GM19397 (cell line): ENCODE measurements around the gene TPI1.

Source experiments
- ATAC-seq: cut with Tn5 transposase; IDR thresholded peaks from one replicate; pipeline ENCODE4 v1.9.1; 2021; ENCODE audit warnings: mild to moderate bottlenecking, moderate library complexity; ENCODE audit not compliant: unreplicated experiment

Gene TPI1

DNA sequence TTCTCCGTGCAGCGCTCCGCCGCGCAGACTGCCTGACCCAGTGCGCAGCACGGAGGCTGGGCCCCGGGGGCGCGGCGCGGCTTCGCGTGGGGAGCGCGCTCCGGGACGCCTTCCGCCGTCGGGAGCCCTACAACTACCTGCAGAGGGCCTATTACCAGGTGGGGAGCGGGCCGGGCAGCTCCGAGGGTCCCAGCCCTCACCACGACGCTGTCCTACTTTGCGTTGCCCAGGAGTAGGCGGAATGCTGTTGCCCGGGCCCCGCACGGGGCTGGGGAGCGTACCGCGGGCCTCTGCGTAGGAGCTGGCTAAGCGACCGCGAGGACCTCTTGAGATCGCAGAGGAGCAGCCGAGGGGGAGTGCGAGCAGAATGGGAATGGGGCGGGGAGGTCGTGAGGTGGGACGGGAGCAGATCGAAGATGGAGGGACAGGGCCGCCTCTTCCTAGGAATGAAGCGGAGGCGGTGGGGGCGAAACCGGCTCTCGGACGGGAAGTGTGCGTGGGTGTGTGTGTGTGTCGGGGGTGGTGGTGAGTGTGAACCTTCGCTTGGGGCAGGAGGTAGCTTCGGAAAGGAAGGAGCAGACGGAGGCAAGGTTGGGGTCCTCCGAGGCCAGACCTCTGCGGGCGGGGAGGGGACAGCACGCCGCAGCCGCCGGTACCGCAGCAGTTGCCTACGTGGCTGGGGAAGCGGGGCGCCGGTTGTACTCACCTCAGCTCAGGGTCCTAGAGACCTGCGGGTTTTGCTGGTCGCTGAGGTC lies 38.4 kb upstream of the TPI1 start:
- ATAC-seq: no peak

DNA sequence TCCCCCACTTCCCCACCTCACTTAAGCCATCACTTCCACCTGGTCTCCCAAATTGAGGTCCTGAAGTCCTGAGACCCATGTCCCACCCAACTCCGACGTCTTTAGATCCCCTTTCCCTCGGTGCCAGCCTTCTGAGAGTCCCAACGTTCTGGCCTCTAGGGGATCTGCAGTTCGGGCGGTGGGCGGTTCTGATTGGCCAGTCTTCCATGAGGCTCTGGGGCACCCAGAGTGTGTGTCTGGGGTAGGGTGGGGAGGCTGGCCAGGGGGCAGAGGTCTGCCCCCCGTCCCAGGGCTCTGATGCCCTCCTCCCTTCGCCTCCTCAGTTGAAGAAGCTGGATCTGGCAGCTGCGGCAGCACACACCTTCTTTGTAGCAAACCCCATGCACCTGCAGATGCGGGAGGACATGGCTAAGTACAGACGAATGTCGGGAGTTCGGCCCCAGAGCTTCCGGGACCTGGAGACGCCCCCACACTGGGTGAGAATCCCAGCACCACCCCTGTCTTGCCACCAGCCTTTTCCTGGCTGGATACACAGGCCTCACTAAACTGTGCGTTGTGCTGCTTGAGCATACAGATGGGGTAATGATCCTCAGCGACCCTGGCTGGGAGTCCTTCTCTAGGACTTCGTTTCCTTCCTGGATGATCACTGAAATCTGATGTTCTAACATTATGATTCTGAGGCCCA lies 37.7 kb upstream of the TPI1 start:
- ATAC-seq: no peak

DNA sequence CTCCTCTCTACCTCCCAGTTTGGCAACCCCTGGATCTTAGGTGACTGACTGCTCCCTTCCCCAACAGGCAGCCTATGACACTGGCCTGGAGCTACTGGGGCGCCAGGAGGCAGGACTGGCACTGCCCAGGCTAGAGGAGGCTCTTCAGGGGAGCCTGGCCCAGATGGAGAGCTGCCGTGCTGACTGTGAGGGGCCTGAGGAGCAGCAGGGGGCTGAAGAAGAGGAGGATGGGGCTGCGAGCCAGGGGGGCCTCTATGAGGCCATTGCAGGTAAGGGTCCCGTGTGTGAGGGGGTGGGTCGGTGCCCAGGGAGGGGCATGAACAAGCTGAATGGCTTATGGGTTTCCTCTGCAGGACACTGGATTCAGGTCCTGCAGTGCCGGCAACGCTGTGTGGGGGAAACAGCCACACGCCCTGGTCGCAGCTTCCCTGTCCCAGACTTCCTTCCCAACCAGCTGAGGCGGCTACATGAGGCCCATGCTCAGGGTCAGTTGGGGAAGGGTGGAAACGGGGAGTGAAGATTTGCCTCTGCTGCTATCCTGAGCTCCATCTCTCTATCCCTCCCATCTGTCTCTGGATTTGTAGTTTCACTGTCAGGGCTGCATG lies 36.9 kb upstream of the TPI1 start:
- ATAC-seq: no peak

DNA sequence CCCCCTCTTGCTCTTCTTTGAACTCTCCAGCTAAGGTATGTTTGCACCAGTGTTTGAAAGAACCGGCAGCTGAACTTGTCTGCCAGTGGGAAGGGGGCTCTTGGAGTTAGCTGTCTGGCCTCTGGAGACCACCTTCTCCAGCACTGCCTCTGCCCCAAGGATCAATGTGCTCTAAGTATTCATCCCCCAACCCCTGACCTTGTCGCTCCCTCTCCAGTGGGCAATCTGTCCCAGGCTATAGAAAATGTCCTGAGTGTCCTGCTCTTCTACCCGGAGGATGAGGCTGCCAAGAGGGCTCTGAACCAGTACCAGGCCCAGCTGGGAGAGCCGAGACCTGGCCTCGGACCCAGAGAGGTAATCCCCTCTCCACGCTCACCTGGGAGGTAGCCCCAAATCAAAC lies 36.3 kb upstream of the TPI1 start:
- ATAC-seq: no peak

DNA sequence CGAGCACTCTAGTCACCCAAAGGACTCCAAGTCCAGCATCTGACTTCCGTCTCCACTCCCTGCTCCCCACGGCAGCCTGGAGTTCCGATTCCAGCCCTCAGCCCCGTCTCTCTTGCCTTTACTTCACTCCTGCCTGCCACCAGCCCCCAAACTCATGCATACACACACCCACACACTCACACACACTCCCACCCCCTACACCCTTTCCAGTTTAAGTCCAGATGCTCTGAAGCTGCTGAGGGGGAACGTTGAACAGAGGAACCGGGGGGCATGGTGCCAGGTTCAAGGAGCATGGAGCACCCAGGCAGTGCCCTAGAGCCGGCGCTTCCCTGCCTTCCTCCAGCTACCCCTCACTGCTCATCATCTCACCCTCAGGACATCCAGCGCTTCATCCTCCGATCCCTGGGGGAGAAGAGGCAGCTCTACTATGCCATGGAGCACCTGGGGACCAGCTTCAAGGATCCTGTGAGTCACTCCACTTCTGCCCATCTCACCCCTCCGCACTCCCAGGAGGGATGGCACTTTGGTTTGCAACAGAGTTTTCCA lies 35.8 kb upstream of the TPI1 start:
- ATAC-seq: no peak

DNA sequence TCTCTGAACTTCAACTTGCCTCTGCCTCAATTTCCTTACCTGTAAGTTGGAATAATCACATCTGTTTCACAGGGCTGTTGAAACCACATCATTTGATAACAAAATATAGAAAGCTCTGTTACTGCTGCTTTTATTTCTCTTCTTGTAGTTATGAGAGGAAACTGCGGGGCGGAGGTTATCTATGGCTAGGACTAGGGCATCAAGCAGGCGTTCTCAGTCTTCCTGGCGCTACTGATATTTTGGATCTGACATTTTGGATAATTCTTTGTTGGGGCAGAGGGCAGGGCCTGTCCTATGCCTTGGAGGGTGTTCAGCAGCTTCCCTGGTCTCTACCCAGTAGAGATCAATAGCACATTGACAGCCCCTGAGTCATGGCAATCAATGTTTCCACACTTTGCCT lies 35.2 kb upstream of the TPI1 start:
- ATAC-seq: no peak

DNA sequence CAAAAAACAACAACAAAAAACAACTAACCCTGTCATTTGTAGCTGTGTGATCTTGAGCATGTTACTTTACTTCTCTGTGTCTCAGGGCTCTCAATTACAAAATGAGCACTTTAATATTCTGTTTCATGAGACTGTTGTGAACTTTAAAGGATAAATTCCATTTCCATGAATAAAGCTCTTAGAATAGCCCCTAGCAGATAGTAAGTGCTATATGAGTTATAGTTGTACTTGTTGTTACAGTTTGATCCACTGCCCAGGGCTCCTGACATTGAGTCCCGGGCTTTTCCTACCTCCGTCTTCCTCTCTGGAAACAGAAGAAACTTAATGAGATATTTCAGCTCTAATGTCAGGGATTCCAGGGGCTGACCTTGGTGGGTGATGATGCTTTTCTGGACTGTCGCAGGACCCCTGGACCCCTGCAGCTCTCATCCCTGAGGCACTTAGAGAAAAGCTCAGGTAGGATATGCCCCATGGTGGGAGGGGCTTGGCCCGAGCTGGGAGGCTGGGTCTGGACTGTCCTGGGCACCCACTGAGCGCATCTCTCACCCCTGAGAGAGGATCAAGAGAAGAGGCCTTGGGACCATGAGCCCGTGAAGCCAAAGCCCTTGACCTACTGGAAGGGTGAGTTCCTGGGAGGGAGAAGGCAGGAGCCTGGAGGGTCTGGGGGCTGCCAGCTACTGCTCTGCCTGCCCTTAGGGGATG lies 34.0 kb upstream of the TPI1 start:
- ATAC-seq: no peak

DNA sequence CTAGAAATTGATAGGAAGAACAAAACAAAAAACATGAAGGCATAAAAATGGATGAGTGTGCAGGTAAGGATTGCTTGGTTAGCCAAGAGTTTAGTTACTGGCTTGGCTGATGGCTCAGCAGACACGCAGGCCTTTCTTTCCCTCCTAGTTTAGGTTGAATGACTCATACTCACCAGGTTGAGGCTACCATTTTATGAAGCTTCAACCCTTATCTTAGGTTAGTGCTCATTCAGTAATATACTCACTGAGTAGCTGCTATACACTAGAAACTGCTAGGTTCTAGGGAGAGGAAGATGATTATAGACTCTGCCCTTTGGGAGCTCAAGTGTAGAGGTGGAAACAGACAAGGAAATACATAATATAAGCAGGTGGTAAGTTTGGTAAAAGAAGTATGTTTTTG lies 33.1 kb upstream of the TPI1 start:
- ATAC-seq: no peak

DNA sequence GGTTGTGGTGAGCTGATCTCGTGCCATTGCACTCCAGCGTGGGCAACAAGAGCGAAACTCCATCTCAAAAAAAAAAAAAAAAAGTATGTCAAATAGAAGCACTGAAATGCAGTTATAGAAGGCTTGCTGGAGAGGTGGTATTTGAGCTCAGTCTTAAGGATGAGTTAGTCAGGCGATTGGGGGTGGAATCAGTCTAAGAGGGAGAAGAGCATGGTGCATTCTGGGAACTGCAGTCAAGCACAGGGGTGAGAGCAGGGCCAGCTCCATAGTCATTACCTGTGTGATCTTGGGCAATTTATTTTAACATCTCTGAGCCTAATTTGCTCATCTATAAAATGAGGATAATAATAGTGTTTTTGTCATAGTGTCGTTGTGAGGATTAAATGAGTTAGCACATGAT lies 32.5 kb upstream of the TPI1 start:
- ATAC-seq: no peak

DNA sequence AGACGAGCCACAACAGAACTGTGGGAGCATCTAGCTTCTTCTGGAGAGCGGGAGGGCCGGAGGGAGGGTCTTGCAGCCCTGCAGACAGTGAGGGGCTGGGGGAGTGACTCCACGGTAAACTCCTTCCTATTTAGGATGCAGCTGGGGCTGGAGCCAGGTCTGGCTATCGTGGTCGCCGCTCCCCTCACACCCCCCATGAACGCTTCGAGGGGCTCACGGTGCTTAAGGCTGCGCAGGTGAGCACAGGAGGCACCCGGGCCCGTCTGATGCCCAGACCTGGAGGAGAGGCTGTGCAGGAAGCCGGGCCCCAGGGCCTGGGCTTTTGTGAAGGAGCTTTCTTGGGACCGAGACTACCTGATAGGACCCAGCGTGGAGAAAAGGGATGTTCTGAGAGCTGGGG lies 30.5 kb upstream of the TPI1 start:
- no peak for ATAC-seq

DNA sequence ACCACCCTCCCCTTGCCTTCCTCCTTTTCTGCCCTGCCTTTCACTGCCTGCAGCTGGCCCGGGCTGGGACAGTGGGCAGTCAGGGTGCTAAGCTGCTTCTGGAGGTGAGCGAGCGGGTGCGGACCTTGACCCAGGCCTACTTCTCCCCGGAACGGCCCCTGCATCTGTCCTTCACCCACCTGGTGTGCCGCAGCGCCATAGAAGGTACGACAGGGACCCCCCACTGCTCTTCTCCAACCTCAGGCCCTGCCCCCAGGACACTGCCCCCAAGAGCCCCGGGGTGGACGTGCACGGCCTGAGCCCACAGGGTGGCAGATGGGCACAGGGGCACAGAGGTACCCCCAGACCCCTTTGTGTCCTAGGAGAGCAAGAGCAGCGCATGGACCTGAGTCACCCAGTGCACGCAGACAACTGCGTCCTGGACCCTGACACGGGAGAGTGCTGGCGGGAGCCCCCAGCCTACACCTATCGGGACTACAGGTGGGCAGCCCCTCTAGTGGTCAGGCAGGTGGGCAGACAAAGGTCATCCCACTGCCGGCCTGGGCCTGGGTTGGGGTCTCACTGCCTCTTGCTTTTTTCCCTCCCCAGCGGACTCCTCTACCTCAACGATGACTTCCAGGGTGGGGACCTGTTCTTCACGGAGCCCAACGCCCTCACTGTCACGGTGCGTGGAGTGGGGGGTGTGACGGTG lies 29.8 kb upstream of the TPI1 start:
- ATAC-seq: no peak

DNA sequence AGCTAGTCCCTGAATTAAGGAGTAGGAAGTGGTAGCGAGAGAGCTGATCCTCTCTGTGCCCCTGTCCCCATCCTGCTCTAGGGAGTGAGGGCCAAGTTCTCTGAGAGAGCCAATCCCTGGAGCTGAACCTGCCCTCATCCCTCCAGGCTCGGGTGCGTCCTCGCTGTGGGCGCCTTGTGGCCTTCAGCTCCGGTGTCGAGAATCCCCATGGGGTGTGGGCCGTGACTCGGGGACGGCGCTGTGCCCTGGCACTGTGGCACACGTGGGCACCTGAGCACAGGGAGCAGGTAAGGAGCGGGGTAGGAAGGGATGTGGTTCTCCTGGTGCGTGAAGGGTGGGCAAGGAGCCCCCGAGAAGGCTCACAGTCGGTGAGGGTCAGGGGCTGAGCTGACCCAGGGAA lies 28.5 kb upstream of the TPI1 start:
- ATAC-seq: no peak

DNA sequence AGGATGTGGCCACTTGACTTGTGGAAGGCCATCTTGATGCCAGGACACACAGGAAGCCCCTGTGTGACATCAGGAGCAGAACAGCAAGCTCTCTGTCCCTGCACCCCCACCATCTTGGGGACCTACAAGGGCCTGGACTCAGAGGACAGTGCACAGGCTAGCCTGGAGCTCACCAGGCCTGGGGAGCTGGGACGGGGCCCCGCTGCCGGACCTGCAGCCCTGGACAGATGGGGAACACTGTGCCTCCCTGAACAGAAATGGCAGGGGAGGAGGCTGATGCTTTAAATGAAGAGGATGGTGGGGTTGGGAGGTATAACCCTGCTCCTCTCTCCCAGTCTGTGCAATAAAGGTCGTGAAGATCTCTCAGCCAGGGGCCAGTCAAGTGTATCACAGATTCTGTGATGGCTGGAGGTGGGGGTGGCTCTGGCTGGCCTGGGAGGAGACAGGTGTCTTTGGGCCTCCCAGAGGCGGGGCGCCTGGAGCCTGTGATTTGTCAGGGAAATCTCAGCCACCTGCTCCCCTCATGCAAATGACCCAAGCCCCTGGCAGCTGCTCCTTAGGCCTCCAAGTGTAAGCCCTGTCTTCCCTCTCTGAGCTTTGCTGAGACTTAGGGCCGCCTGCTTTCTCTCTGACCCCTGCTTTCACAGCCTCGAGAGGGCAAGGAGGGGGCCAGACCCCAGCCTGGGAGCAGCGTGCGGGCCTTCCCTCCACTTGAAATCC lies 27.7 kb upstream of the TPI1 start:
- peak; percentile 79 for ATAC-seq

DNA sequence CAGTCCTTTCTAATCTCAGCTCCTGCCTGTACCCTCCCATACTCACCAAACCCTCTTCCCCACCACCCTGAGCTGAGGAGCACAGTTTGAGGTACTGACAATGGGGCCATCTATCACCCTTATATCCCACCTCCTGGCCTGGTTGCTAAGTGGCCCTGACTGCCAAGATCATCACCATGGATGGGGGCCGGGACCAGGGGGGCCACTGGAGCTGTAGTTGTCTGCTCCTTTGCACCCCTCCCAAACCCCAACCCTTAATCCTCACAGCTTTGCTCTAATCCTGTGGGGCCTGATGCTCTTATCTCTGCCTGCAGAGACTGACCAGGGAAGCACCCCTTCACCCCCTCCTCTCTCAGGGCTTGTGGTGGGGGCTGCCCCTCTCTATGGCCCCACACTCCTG lies 27.0 kb upstream of the TPI1 start:
- ATAC-seq: no peak

DNA sequence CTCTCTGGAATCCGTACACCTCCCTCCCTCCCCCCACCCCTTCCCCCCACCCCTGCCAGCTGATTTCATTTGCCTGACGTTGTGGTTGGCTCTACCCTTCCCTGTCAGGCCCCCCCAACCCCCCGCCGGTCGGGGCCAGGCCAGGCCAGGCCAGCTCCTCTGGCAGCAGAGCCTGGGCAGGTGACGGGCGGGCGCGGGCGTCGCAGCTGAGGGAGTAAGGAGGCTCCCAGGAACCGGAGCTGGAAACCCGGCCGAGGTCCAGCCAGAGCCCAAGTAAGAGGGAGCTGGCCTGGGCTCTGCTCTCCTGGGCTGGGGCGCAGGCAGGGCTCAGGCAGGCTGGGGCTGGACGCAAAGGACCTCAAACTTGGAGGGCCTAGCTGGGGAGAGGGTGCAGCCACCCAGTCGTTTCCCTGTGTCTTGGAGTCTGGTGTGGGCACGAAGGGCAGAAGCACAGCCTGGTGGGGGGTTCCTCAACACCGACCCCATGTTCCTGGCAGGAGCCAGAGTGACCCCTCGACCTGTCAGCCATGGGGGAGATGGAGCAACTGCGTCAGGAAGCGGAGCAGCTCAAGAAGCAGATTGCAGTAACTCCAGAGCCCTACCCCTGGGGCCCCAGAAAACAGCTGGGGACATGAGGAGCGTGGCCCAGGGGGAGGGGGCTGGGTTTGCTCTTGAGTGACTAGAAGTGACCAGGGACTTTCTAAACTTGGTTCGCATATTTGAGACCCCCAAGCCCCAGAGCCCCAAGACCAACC lies 26.4 kb upstream of the TPI1 start, which contains the start of gene GNB3:
Gene GNB3 (plus strand): TSS at position 165 of the 755 bp plus-strand sequence. CDS start 363 bp downstream, at position 528.
- no peak for ATAC-seq

DNA sequence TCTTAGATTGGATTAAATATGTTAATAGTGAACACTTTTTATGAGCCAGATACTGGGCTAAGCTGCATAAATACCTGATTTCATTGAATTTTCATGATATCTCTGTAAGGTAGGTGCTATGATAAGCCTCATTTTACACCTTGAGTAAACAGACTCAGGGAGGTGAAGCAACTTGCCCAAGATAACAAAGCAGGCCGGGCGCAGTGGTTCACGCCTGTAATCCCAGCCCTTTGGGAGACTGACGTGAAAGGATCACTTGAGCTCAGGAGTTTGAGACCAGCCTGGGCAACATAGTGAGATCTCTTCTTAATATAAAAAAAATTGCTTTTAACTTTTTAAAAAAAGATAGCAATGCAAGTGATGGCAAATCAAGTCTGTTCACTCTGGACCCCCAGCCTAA lies 25.3 kb upstream of the TPI1 start:
- ATAC-seq: no peak

DNA sequence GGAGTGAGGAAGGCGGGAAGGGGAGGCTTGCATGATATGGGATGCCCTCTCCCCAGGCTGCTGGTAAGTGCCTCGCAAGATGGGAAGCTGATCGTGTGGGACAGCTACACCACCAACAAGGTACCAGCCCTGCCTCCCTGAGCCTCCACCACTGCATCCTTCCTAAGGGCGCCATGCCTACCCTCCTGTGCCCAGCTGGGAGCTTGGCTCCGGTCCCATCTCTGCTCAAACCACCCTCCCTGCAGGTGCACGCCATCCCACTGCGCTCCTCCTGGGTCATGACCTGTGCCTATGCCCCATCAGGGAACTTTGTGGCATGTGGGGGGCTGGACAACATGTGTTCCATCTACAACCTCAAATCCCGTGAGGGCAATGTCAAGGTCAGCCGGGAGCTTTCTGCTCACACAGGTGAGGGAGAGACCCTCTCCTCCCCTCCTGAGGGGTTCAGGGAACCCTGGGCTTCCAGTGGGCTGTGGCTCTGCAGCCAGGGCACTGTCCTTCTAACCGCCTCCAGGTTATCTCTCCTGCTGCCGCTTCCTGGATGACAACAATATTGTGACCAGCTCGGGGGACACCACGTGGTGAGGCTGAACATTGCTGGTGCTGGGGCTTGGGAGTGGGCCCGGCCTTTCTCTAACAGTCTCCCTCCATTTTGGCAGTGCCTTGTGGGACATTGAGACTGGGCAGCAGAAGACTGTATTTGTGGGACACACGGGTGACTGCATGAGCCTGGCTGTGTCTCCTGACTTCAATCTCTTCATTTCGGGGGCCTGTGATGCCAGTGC lies 24.0 kb upstream of the TPI1 start:
- ATAC-seq: no peak

DNA sequence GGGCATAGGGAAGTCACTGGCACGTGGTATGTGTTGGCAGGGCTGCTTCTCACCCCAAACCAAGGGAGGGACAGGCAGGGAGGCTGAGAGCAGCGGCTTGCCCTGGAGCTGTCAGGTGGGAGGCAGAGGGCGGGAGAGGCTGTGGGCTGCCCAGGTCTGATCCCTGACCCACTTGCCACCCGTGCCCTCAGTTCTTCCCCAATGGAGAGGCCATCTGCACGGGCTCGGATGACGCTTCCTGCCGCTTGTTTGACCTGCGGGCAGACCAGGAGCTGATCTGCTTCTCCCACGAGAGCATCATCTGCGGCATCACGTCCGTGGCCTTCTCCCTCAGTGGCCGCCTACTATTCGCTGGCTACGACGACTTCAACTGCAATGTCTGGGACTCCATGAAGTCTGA lies 21.9 kb upstream of the TPI1 start:
- ATAC-seq: no peak
